ENCODE results near the gene ZNRF1. TPM values are rescaled to one million over a fixed set of nuclear protein-coding genes. Genes with fewer than 3 reads are reported as not detected.

Gene ZNRF1
- total and polyA plus RNA-seq, 2 of the 8 experiments (the other 6 are each of a cell fraction or from before 2014, with no cell fraction given), result 33.5 to 52.9 TPM

DNA sequence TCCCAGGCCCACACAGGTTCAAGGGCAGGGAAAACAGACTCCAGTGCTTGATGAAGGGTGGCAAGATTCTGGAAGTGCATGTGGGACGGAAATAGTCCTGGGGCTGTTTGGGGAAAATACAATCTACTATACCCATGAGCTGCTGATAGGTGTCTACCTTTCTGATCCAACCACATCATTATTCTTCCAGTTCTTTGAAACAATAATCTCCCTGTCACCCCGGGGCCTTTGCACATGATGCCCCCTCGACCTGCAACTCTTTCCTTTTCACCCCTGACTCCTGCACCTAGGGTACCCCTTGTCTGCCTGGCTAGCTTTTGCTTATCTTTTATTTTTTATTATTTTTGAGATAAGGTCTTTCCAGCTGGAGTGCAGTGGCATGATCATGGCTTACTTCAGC lies 72.8 kb downstream of the ZNRF1 start (continued):
- TF ChIP-seq RFX5 (IDR thresholded peaks at IDR 0.05; ENCODE audit: borderline replicate concordance, low read depth, low read length) (no peak), GABPA (IDR thresholded peaks at IDR 0.05; ENCODE audit: borderline replicate concordance, insufficient read depth, low read length) (no peak)

Data from H1 (cell line).